Measurements from ENCODE around the gene SIGMAR1.
A peak's percentile ranks its signal among the peaks of the same experiment; 100 is the strongest.

SIGMAR1 gene

DNA sequence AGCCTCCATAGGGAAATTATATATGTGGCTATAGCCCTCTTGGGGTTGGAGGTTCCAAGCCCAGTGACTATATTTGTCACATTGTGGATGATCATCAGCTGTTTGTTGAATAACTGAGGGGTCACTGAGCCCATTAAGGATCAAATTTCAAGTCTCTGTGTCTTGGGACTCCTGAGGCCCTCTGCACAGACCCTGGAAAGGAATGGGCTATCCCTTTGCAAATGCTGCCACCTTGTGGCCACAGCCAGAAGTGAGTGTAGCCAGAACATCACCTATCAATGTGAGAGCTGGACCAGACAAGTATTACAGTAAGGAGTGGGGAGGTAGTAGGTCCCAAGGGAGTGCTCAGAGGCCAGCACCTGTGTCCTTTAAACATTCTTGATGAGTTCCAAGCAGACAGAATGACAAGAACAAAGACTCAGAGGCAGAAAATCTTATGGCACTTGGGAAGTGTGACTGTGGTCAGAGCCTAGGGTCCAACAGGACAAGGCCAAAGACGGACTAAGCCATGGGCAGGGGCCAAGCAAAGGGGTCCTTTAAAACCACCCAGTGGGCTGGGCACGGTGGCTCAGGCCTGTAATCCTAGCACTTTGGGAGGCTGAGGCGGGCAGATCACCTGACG, 33.9 kb downstream of the SIGMAR1 start:
- peak; percentile 78 to 88 (median 85) for DNase-seq

GRCh38 chr9:34601937-34602573, 35.5 kb downstream of the SIGMAR1 start:
- DNase-seq, result no peak

- DNase-seq, result no peak
Measured at GRCh38 chr9:34600908-34601307, 36.7 kb downstream of the SIGMAR1 start.

- no peak for DNase-seq
Measured at GRCh38 chr9:34599546-34599945, 38.0 kb downstream of the SIGMAR1 start.

GRCh38 chr9:34594177-34594576, 43.4 kb downstream of the SIGMAR1 start:
- no peak for DNase-seq

DNA sequence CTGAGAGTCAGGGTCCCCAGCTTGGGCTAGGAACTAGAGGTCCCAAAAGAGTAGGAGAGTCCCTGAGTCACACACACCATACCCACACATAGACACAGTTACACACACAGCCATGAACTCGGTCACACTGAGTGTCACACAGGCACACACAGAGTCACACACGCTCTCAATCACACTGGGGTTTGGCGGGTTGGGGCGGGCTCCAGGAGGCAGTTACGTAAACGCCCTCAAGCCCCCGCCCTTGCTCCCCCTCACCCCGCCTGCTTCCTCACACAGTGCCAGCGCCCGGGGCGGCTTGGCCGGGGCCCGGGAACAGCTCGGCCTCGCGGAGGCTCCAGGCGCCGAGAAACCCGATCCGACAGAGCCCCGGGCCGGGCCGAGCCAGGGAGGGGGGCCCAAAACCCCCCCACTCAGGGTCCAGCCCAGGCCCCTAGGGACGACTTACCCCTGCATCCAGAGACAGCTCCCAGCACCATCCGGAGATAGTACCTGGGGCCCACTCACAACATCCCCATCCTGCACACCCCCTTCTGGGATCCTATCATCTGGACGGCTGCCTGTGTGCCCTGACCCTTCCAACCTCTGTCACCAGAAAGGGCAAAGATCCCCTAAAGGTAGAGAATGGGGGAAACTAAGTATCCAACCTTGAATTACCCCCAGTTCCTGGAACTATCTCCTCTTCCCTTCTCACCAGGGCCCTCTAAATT, 44.5 kb downstream of the SIGMAR1 start:
- DNase-seq, result peak in 3 of 4 experiments; percentile 36 to 58 (median 39)

DNA sequence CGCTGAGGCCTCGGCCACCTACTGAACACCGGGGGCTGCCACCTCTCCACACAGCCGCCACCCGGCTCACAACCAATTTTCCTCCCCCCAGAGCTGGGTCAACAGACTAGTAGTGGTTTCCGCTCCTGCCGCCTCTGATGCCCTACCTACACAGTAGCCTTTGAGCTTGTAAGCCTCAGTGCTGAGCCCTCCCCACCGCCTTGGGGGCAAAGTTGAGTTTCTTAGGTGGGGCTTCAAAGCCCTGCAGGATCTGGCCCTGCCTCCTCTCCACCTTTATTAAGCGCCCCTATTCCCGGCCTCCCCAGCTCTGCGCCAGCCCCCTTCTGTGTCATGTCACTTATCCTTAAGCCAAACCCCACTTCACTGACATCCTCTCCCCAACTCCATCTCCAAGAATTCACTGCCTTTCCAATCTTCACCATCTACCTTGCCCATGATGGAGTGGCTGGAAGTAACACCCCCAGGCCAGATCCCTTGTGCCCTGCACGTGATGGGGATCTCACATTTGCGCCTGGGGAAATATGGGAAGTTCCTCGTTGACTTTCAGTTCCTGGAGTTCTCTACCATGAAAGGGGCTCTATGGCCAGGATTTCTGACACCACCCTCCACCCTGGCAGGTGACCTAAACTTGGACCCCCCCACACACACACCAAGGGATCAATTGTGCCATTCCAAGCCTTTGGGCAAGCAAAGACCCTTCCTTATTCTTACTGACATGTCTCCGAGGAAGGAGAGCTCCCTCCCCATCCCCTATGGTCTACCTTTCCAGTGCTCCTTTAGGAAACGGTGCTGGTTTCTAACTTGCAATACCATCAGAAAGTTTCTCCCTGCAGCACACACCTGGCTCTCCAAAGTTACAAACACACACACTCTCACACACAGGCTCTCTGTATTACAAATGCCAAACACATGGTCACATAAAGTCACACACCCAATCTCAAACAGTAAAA, 45.4 kb downstream of the SIGMAR1 start:
- peak; percentile 38 to 69 (median 54) for DNase-seq

DNA sequence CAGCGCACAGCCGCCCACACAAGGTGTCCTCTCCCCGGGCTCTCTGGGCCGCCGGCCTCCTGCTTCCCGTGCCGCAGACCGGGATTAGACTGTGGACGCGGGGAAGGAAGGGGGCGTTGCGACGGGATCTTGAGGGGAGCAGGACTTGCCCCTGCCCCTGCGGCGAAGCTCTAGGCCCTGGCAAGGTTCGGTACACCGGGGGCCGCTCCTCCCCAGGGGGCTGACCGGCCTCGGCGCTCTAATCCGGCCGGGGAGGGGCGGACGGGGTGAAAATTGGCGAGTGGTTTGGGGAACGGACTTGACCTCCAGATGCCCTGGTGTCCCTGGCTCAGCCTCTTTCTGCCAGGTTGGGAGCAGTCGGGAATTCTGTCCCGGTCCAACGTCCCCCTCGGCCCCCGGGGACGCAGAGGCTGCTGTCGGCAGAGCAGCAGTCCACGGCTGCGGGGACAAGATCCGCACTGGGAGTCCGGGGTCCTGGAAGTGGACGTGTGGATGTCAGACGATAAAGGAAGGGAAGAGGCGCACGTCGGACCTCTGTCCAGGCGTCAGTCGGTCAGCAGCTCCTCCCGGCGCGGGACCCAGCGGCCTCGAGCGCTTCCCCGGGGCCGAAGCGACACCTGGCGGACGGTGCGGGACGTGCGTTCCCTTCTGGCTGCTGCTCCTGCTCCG, 46.2 kb downstream of the SIGMAR1 start:
- peak; percentile 82 to 94 (median 90) for DNase-seq

GRCh38 chr9:34590381-34591247, 47.0 kb downstream of the SIGMAR1 start:
- peak in 3 of 4 experiments; percentile 34 to 46 (median 35) for DNase-seq

DNA sequence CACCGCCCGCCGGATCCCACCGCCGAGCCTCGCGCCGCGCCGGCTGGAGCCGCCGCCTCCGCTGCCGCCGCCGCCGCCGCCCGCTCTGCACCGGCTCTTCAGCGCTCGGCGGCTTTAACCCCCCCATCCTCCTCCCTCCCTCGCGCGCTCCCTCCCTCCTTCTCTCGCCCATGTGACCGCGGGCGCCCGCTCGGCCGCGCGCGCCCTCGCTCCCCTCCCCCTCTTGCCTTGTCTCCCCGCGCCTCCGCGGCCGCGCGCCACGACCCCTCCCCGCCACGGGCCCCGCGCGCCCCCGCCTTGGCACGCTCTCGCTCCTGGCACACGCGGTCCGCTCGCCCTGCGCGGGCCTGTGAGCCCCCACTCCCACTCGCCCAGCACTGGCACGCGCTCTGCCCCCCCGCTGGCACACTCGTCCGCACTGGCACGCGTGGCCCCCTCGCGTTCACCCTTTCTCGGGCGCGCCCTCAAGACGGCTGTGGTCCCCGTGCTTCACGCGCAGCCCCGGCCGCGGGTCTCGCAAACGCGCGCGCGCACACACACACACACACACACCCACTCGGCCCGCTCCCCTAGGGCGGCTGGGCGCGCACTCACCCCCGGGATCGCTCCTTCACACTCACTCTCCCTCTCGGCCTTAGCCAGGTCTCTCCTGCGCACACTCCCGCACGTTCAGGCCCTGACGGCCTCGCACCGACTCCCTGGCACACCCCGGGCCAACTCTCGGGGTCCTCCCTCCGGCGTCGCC, 47.8 kb downstream of the SIGMAR1 start, which contains the start of gene CNTFR:
TSS of gene CNTFR (minus strand) at position 89 of the 745 bp plus-strand sequence. CDS start 20,743 bp downstream, outside the sequence.
- peak in 1 of 4 experiments; percentile 32 for DNase-seq

- peak in 1 of 4 experiments; percentile 22 for DNase-seq
Measured at GRCh38 chr9:34588671-34589635, 48.6 kb downstream of the SIGMAR1 start.

DNA sequence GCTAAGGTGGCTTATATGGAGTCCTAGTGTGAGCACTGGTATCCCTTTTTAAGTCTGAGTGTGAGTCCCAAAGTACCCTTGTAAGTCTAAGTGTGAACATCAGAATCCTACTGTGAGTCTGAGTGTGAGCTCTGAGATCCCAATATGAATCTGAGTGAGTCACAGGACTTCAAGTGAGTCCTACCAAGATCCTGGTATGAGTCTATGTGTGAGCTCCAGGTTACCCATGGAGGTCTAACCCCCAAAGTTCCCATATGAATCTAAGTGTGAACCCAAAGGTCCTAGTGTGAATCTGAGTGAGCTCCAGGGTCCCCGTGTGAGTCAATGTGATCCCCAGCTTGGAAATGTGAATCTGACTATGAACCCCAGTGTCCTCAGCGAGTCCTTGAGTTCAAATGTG, 50.3 kb downstream of the SIGMAR1 start:
- no peak for DNase-seq

GRCh38 chr9:34585946-34586669, 51.5 kb downstream of the SIGMAR1 start:
- no peak for DNase-seq

DNA sequence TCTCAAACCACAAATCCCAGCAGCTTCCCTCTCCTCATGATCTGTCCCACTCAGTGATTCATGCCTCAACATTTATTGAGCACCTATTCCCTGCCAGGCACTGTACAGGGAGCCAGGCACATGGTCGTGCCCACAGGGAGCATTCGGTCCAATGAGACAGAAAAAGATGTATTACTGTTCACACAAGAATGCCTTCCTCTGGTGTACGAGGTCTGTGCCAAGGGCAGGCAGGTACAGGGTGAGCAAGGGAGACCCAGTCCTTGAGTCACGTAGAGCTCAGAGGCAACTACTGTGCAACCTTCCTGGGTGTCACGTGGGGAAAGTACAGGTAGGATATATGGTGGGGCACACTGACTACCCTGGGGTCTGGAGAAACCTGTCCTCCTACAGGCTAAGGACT, 52.6 kb downstream of the SIGMAR1 start:
- DNase-seq, result no peak

All from suppressor macrophage (primary cell).